Liver (tissue), 9 donors: Measurements from ENCODE around the gene CYB561A3. TPM values are rescaled to one million over a fixed set of nuclear protein-coding genes. Genes with fewer than 3 reads are reported as not detected.

Experiments
- DNase-seq: peaks from one replicate; pipeline ENCODE4 v3.0.0-alpha.2; 2017; ENCODE audit warnings: low spot score
- H3K27ac ChIP-seq, 2 donors: one replicate each; pipeline ENCODE4 v1.7.0; 2013; ENCODE audit warnings: inconsistent platforms in 2 of 2, low read length in 2 of 2, control low read depth in 1 of 2, low read depth in 1 of 2, mild to moderate bottlenecking in 1 of 2
- H3K27me3 ChIP-seq, 4 donors: one replicate each; pipeline versions ENCODE4 v1.6.1 to v1.7.0; 2013; ENCODE audit warnings: low read length in 3 of 4, inconsistent platforms in 1 of 4, mild to moderate bottlenecking in 1 of 4, moderate library complexity in 1 of 4; ENCODE audit not compliant: control insufficient read depth in 4 of 4, insufficient read depth in 4 of 4
- H3K36me3 ChIP-seq, 4 donors: one replicate each; pipeline versions ENCODE4 v1.6.1 to v1.7.0; 2013; ENCODE audit warnings: low read length in 3 of 4, mild to moderate bottlenecking in 3 of 4, low read depth in 1 of 4, moderate library complexity in 1 of 4; ENCODE audit not compliant: control insufficient read depth in 4 of 4, insufficient read depth in 3 of 4
- H3K4me1 ChIP-seq, 4 donors: one replicate each; pipeline versions ENCODE4 v1.6.1 to v1.7.0; 2013; ENCODE audit warnings: low read length in 3 of 4, mild to moderate bottlenecking in 3 of 4, moderate library complexity in 1 of 4; ENCODE audit not compliant: control insufficient read depth in 4 of 4, insufficient read depth in 4 of 4
- H3K4me3 ChIP-seq, 3 donors: one replicate each; pipeline versions ENCODE4 v1.6.1 to v1.7.0; 2013; ENCODE audit warnings: low read length in 3 of 3, control low read depth in 1 of 3, low read depth in 1 of 3, mild to moderate bottlenecking in 1 of 3
- H3K9ac ChIP-seq, 2 donors: one replicate each; pipeline ENCODE4 v1.7.0; 2013; ENCODE audit warnings: low read length in 2 of 2, mild to moderate bottlenecking in 2 of 2, moderate library complexity in 2 of 2, control low read depth in 1 of 2, low read depth in 1 of 2
- H3K9me3 ChIP-seq, 4 donors: one replicate each; pipeline versions ENCODE4 v1.6.1 to v1.7.0; 2013; ENCODE audit warnings: low read length in 3 of 4; ENCODE audit not compliant: control insufficient read depth in 4 of 4
- EGR1 ChIP-seq, 2 donors: IDR thresholded peaks; 2 replicates each; pipeline ENCODE4 v1.6.1; 2016 to 2018; ENCODE audit warnings: antibody characterized with exemption in 2 of 2, low read depth in 2 of 2
- FOXA2 ChIP-seq: IDR thresholded peaks from 2 replicates; pipeline ENCODE4 v1.6.1; 2016; ENCODE audit warnings: antibody characterized with exemption
- HNF4G ChIP-seq: IDR thresholded peaks from 2 replicates; pipeline ENCODE4 v1.6.1; 2016; ENCODE audit warnings: antibody characterized with exemption
- SP1 ChIP-seq: IDR thresholded peaks from 2 replicates; pipeline ENCODE4 v1.6.1; 2018; ENCODE audit warnings: antibody characterized with exemption, mild to moderate bottlenecking
- TAF1 ChIP-seq: conservative IDR thresholded peaks from 2 replicates; pipeline ENCODE4 v1.6.1; 2016; ENCODE audit warnings: antibody characterized with exemption, mild to moderate bottlenecking
- YY1 ChIP-seq: IDR thresholded peaks from 2 replicates; pipeline ENCODE4 v1.6.1; 2016; ENCODE audit warnings: antibody characterized with exemption, mild to moderate bottlenecking
- WGBS: extraction: QIAGEN DNeasy Blood & Tissue Kit; methylation state at CpG from one replicate; pipeline ENCODE4 v1.1.7; 2013; 5-methylcytosine and 5-hydroxymethylcytosine counted together
- polyA plus RNA-seq, 2 donors: library from polyadenylated mRNA; stranded (reverse) in 1 of 2; unstranded in 1 of 2; fragments of 200-250 nt in 1 of 2; fragments of >200 nt in 1 of 2; fragmentation: Nextera tagmentation in 1 of 2; extraction: Ambion mirVana in 1 of 2; gene quantifications; one replicate each; pipeline versions ENCODE4 v1.2.1 to v1.2.3, GENCODE V29; 2013 to 2015
- total RNA-seq, 2 donors: library from RNA; depleted of rRNA; stranded (reverse); fragments of >200 nt; gene quantifications; one replicate each; pipeline ENCODE4 v1.2.3, GENCODE V29; 2014
- TF ChIP-seq, protein P1 (sequence below): IDR thresholded peaks from 2 replicates; pipeline ENCODE4 v1.6.1; 2016; ENCODE audit warnings: antibody characterized with exemption
- TF ChIP-seq, protein P2 (sequence below): IDR thresholded peaks from 2 replicates; pipeline ENCODE4 v1.6.1; 2016; ENCODE audit warnings: antibody characterized with exemption, mild to moderate bottlenecking
- TF ChIP-seq, protein P3 (sequence below): IDR thresholded peaks from 2 replicates; pipeline ENCODE4 v1.6.1; 2016; ENCODE audit warnings: antibody characterized with exemption
- TF ChIP-seq, protein P4 (sequence below): IDR thresholded peaks from 2 replicates; pipeline ENCODE4 v1.6.1; 2016; ENCODE audit warnings: antibody characterized with exemption
- donor health status: healthy.
- donor health status: healthy.
- donor health status: healthy.
- donor health status: healthy.
- donor health status: healthy.

Gene CYB561A3
- total and polyA plus RNA-seq, 4 donors, result 20.2 to 36.5 (median 28.4) TPM

DNA sequence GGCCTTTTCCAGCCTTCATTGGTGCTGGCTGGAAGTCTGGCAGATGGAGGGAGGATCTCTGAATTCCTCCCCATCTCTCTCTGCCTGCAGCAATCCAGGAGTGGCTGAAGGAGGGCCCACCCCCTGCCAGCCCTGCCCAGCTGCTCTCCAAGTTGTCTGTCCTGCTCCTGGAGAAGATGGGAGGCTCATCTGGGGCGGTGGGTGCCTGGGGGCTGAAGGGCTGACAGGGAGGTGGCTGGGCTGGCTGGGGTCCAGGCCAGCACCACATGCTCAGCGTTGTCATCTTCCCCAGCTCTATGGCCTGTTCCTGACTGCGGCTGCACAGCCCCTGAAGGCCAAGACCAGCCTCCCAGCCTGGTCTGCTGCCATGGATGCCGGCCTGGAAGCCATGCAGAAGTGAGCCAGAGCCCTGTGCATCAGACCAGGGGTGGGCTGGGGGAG, 16.5 kb downstream of the CYB561A3 start:
- peaks cover 0 to 6% (median 0%) of the 10 kb centered on the region in 4 donors for H3K4me1 ChIP-seq
- peaks cover 3 to 61% (median 36%) of the 10 kb centered on the region in 4 donors for H3K36me3 ChIP-seq
- no peak overlapping the region for H3K9ac ChIP-seq
- no peak overlapping the region for H3K4me3 ChIP-seq
- TF ChIP-seq YY1 (no peak), FOXA2 (no peak), HNF4G (no peak), SP1 (no peak), TAF1 (no peak)
- TF ChIP-seq, protein P1, sequence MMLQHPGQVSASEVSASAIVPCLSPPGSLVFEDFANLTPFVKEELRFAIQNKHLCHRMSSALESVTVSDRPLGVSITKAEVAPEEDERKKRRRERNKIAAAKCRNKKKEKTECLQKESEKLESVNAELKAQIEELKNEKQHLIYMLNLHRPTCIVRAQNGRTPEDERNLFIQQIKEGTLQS, result no peak
- TF ChIP-seq, protein P2, sequence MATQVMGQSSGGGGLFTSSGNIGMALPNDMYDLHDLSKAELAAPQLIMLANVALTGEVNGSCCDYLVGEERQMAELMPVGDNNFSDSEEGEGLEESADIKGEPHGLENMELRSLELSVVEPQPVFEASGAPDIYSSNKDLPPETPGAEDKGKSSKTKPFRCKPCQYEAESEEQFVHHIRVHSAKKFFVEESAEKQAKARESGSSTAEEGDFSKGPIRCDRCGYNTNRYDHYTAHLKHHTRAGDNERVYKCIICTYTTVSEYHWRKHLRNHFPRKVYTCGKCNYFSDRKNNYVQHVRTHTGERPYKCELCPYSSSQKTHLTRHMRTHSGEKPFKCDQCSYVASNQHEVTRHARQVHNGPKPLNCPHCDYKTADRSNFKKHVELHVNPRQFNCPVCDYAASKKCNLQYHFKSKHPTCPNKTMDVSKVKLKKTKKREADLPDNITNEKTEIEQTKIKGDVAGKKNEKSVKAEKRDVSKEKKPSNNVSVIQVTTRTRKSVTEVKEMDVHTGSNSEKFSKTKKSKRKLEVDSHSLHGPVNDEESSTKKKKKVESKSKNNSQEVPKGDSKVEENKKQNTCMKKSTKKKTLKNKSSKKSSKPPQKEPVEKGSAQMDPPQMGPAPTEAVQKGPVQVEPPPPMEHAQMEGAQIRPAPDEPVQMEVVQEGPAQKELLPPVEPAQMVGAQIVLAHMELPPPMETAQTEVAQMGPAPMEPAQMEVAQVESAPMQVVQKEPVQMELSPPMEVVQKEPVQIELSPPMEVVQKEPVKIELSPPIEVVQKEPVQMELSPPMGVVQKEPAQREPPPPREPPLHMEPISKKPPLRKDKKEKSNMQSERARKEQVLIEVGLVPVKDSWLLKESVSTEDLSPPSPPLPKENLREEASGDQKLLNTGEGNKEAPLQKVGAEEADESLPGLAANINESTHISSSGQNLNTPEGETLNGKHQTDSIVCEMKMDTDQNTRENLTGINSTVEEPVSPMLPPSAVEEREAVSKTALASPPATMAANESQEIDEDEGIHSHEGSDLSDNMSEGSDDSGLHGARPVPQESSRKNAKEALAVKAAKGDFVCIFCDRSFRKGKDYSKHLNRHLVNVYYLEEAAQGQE, result no peak
- TF ChIP-seq, protein P3, sequence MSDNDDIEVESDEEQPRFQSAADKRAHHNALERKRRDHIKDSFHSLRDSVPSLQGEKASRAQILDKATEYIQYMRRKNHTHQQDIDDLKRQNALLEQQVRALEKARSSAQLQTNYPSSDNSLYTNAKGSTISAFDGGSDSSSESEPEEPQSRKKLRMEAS, result no peak
- TF ChIP-seq, protein P4, sequence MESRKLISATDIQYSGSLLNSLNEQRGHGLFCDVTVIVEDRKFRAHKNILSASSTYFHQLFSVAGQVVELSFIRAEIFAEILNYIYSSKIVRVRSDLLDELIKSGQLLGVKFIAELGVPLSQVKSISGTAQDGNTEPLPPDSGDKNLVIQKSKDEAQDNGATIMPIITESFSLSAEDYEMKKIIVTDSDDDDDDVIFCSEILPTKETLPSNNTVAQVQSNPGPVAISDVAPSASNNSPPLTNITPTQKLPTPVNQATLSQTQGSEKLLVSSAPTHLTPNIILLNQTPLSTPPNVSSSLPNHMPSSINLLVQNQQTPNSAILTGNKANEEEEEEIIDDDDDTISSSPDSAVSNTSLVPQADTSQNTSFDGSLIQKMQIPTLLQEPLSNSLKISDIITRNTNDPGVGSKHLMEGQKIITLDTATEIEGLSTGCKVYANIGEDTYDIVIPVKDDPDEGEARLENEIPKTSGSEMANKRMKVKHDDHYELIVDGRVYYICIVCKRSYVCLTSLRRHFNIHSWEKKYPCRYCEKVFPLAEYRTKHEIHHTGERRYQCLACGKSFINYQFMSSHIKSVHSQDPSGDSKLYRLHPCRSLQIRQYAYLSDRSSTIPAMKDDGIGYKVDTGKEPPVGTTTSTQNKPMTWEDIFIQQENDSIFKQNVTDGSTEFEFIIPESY, result no peak
- H3K9me3 ChIP-seq, result no peaks in the 10 kb centered on the region
- no peaks in the 10 kb centered on the region for H3K27me3 ChIP-seq
- DNase-seq, result no peak
- no peak overlapping the region for H3K27ac ChIP-seq
- 89% methylated on average over 4 of the region's 4 CpGs for WGBS

GRCh38 chr11:61343792-61344745, 17.6 kb downstream of the CYB561A3 start:
- 86% methylated on average over 29 of the region's 29 CpGs for WGBS
- DNase-seq, result no peak
- Histone ChIP-seq H3K27ac (no peak overlapping the region), H3K4me3 (no peak overlapping the region), H3K9me3 (no peaks in the 10 kb centered on the region), H3K36me3 (peaks cover 2 to 68% (median 35%) of the 10 kb centered on the region in 4 donors), H3K4me1 (peaks cover 0 to 6% (median 0%) of the 10 kb centered on the region in 4 donors), H3K27me3 (no peaks in the 10 kb centered on the region), H3K9ac (no peak overlapping the region)
- TF ChIP-seq, protein P4, result no peak
- TF ChIP-seq, protein P1, result no peak
- TF ChIP-seq EGR1 (IDR thresholded peaks at IDR 0.05; ENCODE audit: low read depth in 2 of 2), result no peak
